Uterus (tissue), 2 donors: ENCODE measurements around the gene NFIC.

ENCODE experiments used
- CTCF ChIP-seq, 4 experiments: fragments of 200-600 bp in 2 of 4; fragments of 450-650 bp in 2 of 4; sonication (generic) in 2 of 4; IDR thresholded peaks; one replicate each; pipeline ENCODE4 v1.5.1; 2016 to 2019; ENCODE audit warnings: antibody characterized with exemption in 4 of 4, mild to moderate bottlenecking in 2 of 4, moderate library complexity in 1 of 4
- POLR2A ChIP-seq, 2 donors: fragments of 450-650 bp; IDR thresholded peaks; one replicate each; pipeline ENCODE4 v1.6.1; 2016; ENCODE audit warnings: antibody characterized with exemption in 2 of 2, mild to moderate bottlenecking in 1 of 2, moderate library complexity in 1 of 2

GRCh38 chr19:3345850-3346460 lies 20.4 kb upstream of the NFIC start:
- no peak for TF ChIP-seq CTCF (IDR thresholded peaks at IDR 0.05)
- no peak for TF ChIP-seq POLR2A (IDR thresholded peaks at IDR 0.05)
